Ammon's horn (tissue), 1 donor: ENCODE measurements around the gene CHERP.
"Not testable (repeated sequence)": the region's sequence is repeated elsewhere in the genome, so short reads cannot be mapped to it uniquely, and the experiment has no call there.

Experiments used
- DNase-seq: peaks from one replicate; pipeline ENCODE4 v3.0.0-alpha.2; 2016; ENCODE audit warnings: low spot score

CHERP gene

GRCh38 chr19:16576690-16577530 is 34.7 kb upstream of the CHERP start:
- no peak for DNase-seq

- DNase-seq: no peak
Measured at GRCh38 chr19:16575861-16576689, 33.8 kb upstream of the CHERP start.

- no peak for DNase-seq
Measured at GRCh38 chr19:16575282-16575681, 33.0 kb upstream of the CHERP start.

GRCh38 chr19:16573925-16574324 is 31.7 kb upstream of the CHERP start:
- no peak for DNase-seq

GRCh38 chr19:16573296-16573695 is 31.1 kb upstream of the CHERP start:
- DNase-seq: no peak

- peak; percentile 96 for DNase-seq
Measured at GRCh38 chr19:16572332-16573211, 30.3 kb upstream of the CHERP start, which contains the start of gene SLC35E1. Gene SLC35E1 (minus strand): TSS chr19:16572415. CDS start chr19:16572364, 51 bp downstream.

- DNase-seq: no peak
Measured at GRCh38 chr19:16571822-16572331, 29.6 kb upstream of the CHERP start.

- no peak for DNase-seq
Measured at GRCh38 chr19:16571283-16571682, 29.0 kb upstream of the CHERP start.

- no peak for DNase-seq
Measured at GRCh38 chr19:16569609-16570320, 27.5 kb upstream of the CHERP start.

GRCh38 chr19:16566702-16567101 is 24.5 kb upstream of the CHERP start:
- DNase-seq: no peak

- no peak for DNase-seq
Measured at GRCh38 chr19:16566161-16566560, 23.9 kb upstream of the CHERP start.

GRCh38 chr19:16564842-16565241 is 22.6 kb upstream of the CHERP start:
- no peak for DNase-seq

GRCh38 chr19:16562608-16563025 is 20.4 kb upstream of the CHERP start:
- no peak for DNase-seq

GRCh38 chr19:16561382-16561781 is 19.1 kb upstream of the CHERP start:
- DNase-seq: peak; percentile 53

GRCh38 chr19:16559780-16560276 is 17.6 kb upstream of the CHERP start:
- no peak for DNase-seq

GRCh38 chr19:16554776-16555175 is 12.5 kb upstream of the CHERP start:
- DNase-seq: no peak

GRCh38 chr19:16551902-16552301 is 9.7 kb upstream of the CHERP start:
- not testable (repeated sequence) for DNase-seq

GRCh38 chr19:16548956-16549355 is 6.7 kb upstream of the CHERP start:
- no peak for DNase-seq

GRCh38 chr19:16544473-16545231 is 2.4 kb upstream of the CHERP start:
- DNase-seq: no peak

GRCh38 chr19:16543734-16544133 is 1.5 kb upstream of the CHERP start:
- DNase-seq: not testable (repeated sequence)
